NK-92 (cell line): ENCODE data around the gene SATB2.

Experiments
- DNase-seq: peaks from one replicate; lab custom pipeline; 2025; ENCODE audit not compliant: unreplicated experiment; lab: John Stamatoyannopoulos, UW

The SATB2 gene

GRCh38 chr2:199457147-199458008 lies at the start of gene SATB2:
TSS of gene SATB2 (minus strand) at chr2:199457939. CDS start at chr2:199456037, 1,902 bp downstream.
- DNase-seq, result no peak

DNA sequence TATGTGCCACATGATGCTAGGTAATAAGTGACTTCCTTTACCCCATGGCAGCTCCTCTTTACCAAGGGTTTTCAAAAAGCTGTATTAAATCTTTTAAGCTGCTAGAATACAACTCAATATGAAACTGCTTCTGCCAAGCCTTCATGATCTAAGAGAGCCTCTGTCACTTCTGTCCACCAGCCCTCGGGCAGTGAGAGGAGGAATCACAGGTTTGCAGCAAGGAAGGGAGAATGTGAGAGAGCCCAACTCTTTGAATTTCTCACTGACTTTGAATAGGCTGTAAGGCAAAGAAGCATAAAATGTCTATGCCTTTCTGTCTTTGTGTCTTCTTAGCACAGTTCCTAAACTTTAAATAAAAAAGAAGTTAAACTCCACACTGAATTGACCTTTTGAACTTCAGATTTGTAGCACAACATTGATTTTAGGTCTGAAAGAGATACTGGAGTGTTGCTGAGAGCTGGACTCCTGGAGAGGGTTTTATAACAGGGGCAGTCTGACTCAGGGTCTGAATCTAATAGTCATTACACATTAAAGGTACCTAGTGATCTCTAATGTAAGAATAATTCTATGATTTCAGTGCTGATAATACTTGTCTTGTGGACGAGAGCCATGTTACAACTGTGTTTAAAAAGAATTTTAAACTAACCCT lies 48.1 kb upstream of the SATB2 start:
- DNase-seq, result no peak

DNA sequence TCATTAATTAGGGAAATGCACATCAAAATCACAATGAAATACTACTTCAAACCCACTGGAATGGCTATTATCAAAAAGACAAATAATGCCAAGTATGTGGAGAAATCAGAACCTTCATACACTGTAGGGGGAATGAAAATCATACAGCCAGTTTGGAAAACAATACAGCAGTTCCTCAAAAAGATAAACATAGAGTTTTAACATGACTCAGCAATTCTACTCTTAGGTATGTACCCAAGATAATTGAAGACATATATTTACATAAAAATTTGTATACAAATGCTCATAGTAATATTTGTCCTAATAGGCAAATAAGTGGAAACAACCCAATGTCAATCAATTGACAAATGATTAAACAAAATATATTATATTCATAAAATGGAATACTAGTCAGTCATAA lies 45.4 kb upstream of the SATB2 start:
- no peak for DNase-seq

GRCh38 chr2:199499005-199499404 lies 41.3 kb upstream of the SATB2 start:
- DNase-seq, result no peak

- no peak for DNase-seq
These were observed 37.4 kb upstream of the SATB2 start for GRCh38 chr2:199495147-199495546.

DNA sequence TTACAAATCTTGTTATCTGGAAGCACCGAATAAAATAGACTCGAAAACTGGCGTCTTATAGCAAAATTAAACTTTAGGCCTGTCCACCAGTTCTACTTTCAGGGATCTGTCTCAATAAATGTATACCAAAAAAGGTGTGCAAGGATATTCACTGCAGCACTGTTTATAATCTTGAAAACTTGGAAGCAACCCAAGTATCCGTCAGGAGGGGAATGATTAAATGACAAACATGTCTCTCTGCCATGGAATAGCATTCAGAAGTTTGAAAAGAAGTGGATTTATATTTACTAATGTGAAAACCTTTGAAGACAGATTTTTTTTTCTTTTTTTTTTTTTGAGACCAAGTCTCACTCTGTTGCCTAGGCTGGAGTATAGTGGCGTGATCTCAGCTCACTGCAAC lies 32.3 kb upstream of the SATB2 start:
- no peak for DNase-seq

DNA sequence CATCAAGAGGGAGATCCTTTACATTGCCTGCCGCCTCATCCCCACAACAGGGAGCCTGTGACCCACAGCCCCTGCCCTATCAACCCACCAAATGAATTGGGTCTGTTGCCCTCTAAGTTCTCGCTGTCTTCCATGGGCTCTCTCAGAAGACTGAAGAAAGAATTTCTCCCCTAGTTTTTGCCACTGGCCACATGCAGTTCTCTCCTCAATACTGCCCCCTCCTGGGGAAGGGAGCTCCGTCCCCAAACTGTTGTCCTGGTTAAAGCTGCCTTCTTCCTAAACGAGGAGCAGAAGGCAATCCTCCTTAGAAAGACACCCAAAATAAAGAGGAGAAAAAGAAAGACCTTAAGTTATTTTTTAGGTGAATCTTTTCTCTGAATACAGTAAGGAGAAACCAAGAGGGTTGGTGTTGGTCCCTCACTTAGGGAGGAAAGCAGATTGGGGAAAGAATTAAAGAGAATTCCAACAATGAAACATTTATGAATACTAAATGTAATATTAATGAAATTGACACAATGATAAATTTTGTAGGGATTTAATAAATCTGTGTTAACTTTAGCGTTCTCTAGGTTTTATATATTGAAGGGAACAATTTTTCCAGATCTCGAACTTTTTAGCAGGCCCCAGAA lies 31.1 kb upstream of the SATB2 start:
- no peak for DNase-seq

DNA sequence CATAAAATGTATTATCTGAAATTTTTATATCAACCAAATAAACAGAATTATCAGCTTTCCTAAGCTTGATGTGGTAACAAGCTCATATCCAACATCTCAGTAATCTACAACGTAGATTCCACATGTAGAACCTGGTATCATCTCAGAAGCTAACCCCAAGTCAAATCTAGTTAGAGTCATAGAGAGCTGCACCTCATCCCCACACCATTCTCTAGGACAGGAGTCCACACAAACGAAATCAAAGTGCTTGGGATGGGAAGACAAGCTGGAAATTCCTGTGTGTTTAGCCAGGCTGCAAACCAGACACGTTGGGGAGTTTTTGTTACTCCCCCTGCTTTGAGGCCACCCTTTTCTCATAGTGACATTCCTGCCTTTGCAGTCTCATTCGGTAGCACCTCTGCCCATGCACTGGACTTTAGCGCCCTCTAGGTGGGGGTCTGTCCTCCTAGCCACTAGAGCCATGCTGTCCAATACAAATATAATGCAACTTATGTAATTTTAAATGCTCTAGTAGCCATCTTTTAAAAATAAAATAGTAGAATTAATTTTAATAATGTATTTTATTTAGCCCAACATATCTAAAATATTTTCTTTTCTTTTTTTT lies 28.1 kb upstream of the SATB2 start:
- DNase-seq, result no peak

GRCh38 chr2:199484927-199485326 lies 27.2 kb upstream of the SATB2 start:
- DNase-seq, result no peak

GRCh38 chr2:199480966-199481365 lies 23.2 kb upstream of the SATB2 start:
- no peak for DNase-seq

- no peak for DNase-seq
These were observed 19.6 kb upstream of the SATB2 start for GRCh38 chr2:199477277-199477834.

DNA sequence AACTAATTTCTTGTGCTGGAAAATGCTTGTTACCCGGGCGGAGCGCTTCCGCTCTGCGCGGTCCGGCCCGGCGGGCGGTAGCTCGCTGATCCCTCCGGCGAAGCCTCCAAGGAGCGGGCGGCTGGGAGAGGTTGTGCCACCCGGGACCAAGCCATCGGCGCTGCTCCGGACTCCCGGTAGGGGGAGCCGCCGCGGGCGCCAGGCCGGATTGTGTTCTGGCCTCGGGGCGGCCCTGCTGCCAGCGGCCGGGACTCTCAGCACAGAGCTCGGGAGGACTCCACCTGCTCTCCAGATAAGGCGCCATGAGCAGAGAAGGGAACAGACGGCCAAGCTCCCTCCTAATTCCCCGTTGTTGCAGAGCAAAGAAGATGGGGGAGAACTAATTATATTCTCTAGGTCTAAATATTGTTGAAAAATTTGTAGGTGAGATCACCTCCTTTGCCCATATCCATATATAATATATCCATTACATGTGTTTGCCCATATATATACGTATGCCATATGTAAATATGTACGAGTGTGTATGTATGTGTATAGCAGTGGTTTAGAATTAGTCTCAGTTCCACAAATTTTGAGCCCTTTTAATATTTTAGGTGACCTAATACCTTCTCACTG lies 13.8 kb upstream of the SATB2 start:
- no peak for DNase-seq

- DNase-seq, result no peak
These were observed 13.1 kb upstream of the SATB2 start for GRCh38 chr2:199470672-199471442.

DNA sequence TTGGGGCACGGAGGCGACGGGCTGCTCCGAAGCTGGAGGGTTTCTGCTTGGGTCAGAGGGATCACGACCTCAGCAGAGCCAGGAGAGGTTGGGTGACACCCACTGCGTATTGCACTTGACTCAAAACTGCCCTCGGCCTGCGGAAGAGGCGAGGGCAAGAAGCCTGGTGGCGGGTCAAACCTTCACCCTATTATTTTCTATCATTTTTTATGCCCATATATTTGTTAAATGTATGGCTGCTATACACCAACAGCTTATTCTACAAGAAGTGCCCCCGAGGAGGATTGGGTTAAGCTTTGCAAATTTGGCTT lies 12.6 kb upstream of the SATB2 start:
- no peak for DNase-seq

DNA sequence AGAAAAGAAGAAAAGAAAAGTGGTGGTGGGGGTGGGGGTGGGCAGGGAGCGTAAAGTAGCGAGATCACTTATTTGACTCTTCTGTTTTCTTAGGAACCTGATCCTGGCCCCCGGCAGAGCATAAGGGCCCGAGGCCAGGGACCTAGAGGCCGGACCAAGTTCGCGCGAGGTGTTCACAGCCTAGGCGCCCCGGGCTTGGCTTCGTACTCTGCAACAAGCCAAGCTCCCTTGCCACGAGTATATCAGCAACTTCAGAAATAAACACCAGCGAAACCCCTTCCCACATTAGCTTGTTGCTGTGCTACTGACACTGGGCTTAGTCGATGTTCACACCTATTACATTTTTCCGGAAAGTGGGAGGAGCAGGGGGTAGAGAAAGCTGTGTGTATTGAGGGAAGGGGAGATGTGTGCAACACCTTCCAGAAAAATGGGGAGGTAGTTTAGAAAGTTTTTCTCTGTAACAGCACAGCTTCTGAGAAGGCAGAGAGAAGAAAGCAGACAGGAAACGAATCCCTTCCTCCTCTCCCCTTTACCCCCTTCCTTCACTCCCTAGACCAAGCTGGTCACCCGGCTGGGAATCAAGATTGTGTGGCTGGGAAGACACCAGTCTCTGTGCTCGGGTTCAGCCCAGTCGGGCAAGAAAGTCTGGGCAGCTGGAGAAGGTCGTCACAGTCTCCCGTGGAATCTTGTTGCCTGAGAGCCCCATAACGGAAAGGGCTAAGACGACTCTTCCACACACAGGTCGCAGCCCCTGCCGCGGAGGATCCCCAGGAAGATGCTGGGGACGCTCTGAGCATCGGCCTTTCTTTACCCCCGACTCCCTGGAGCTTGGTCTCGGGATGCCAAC lies 12.0 kb upstream of the SATB2 start:
- no peak for DNase-seq

DNA sequence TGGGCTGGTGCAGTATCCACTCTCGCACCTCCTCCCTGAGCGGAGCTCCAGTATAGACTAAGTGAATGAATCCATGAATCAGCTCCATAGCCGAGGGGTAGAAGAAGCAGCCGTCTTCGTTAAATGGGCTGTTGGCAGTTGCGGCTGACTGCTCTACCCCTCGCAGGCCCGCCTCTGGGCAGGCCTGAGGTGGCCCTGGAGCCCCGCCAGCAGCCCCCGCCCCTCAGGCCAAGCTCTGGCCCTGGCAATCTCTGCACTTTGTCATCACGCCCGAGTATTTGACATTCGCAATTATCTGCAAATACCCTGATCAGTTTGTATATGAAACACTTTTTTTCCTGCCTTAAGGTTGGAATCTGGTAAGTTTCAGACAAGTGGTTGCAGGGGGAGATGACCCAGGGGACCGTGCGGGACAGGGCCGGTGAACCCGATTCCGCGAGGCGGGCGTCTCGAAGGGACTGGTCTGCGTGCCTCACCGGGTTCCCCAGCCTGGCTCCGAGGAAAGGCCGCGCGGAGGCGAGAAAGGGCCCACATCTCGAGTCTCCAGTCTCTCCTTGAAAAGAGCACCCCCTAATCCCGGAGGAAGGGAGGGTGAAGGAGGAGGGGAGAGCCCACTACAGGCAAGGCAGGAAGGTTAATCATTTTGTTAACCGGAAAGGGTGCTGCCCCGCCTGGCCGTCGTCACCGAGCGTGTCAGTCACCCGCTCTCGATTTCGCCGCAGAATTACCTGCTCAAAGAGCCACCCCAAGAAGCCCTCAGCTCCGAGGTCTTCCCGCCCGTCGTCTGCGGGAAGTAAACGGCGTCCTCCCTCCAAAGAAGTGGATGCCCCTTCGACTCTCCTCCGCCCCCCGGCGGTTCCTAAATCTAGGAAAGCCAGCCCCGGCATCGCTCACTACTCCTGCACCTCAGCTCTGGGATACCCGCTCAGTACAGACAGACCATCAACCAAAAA lies 11.1 kb upstream of the SATB2 start:
- DNase-seq, result no peak

DNA sequence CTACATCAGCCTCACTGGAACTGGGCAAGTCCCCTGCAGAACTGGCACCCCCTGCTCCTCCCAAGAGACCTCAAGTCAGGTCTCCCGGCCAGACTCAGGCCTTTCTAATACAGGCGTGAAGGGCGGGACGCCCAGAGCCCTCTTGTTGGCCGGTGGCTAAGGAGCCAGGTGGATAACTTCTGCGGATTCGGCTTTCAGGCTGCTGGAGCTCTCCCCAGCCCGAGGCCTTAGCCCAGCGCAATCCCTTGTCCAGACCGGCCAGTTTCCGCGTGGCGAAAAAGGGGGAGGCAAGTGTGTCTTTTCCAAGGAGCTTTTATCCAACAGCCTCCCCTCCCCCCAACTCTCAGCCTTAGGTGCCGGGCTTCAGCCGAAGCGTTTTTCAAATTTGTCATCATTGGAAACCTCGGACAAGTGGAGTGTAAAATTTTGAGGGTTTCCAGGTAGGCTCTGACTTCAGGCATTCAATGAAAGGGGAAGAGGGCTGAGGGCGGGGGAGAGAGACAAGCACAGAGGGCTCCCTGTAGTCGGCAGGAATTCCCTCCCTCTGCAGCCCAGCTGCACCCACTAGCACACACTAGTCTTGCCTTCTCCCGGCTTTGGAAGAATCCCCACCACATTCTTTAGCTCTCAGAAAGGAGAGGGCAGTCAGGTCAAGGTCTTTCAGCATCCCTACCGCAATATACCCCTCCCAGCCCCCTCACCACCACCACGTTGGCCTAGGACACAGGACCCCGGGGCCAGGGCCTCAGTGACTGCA lies 9.5 kb upstream of the SATB2 start:
- no peak for DNase-seq

GRCh38 chr2:199466692-199467065 lies 8.9 kb upstream of the SATB2 start:
- no peak for DNase-seq
